ENCODE measurements around the gene TMEM187. TPM values are rescaled to one million over a fixed set of nuclear protein-coding genes. Genes with fewer than 3 reads are reported as not detected.

Gene TMEM187
- total and polyA plus RNA-seq, 3 donors from 2014 or later, result 6.1 to 15.7 (median 13.1) TPM

- 85 to 90% methylated on average over 6 to 10 of the region's 10 CpGs for WGBS, 2 donors
- intact Hi-C loops (cut with DNase I; ENCODE audit: low total_unique reads), result no loop called here
Observed at GRCh38 chrX:153938226-153938786, 34.2 kb upstream of the TMEM187 start.

DNA sequence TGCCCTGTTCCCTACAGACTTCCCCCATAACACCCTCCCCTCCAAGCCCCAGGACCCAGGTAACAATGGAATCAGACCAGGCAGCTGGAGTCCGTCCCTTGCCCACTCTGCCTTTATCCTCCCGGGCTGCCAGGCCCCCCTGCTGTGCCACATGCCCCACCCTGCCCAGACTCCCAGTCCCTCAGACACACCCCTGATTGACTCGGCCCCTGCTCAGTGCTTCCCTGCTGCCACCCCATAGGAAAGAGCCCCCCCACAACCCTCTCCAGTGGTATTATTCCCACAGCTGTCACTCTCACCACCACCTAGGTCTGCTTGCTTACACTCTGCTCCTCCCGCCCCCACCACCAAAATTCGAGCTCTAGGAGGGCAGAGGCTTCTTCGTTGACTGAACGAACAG, 33.0 kb upstream of the TMEM187 start:
- intact Hi-C loops (cut with DNase I; ENCODE audit: low total_unique reads), result no loop called here
- Histone ChIP-seq H3K36me3 (ENCODE audit: low read depth, missing control alignments) (no peaks in the 10 kb centered on the region), H3K27me3 (no peaks in the 10 kb centered on the region), H3K4me1 (no peaks in the 10 kb centered on the region), H3K4me3 (no peak overlapping the region), H3K27ac (no peak overlapping the region), H3K9me3 (no peaks in the 10 kb centered on the region)
- no peak for TF ChIP-seq POLR2A (IDR thresholded peaks at IDR 0.05)
- TF ChIP-seq, protein P1, sequence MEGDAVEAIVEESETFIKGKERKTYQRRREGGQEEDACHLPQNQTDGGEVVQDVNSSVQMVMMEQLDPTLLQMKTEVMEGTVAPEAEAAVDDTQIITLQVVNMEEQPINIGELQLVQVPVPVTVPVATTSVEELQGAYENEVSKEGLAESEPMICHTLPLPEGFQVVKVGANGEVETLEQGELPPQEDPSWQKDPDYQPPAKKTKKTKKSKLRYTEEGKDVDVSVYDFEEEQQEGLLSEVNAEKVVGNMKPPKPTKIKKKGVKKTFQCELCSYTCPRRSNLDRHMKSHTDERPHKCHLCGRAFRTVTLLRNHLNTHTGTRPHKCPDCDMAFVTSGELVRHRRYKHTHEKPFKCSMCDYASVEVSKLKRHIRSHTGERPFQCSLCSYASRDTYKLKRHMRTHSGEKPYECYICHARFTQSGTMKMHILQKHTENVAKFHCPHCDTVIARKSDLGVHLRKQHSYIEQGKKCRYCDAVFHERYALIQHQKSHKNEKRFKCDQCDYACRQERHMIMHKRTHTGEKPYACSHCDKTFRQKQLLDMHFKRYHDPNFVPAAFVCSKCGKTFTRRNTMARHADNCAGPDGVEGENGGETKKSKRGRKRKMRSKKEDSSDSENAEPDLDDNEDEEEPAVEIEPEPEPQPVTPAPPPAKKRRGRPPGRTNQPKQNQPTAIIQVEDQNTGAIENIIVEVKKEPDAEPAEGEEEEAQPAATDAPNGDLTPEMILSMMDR (IDR thresholded peaks at IDR 0.05), result no peak
- DNase-seq, result no peak
- WGBS, 2 donors, result 80 to 81% methylated on average over 2 to 6 of the region's 7 CpGs

More at GRCh38 chrX:153938226-153938786, 34.2 kb upstream of the TMEM187 start:
- no peak for DNase-seq
- Histone ChIP-seq H3K36me3 (ENCODE audit: low read depth, missing control alignments) (no peaks in the 10 kb centered on the region), H3K9me3 (no peaks in the 10 kb centered on the region), H3K27me3 (no peaks in the 10 kb centered on the region), H3K27ac (no peak overlapping the region), H3K4me3 (no peak overlapping the region), H3K4me1 (no peaks in the 10 kb centered on the region)
- TF ChIP-seq POLR2A (IDR thresholded peaks at IDR 0.05), result no peak
- TF ChIP-seq, protein P1 (IDR thresholded peaks at IDR 0.05), result no peak

GRCh38 chrX:153941336-153942252, 31.0 kb upstream of the TMEM187 start:
- 80 to 81% methylated on average over 8 to 9 of the region's 23 CpGs for WGBS, 2 donors

DNA sequence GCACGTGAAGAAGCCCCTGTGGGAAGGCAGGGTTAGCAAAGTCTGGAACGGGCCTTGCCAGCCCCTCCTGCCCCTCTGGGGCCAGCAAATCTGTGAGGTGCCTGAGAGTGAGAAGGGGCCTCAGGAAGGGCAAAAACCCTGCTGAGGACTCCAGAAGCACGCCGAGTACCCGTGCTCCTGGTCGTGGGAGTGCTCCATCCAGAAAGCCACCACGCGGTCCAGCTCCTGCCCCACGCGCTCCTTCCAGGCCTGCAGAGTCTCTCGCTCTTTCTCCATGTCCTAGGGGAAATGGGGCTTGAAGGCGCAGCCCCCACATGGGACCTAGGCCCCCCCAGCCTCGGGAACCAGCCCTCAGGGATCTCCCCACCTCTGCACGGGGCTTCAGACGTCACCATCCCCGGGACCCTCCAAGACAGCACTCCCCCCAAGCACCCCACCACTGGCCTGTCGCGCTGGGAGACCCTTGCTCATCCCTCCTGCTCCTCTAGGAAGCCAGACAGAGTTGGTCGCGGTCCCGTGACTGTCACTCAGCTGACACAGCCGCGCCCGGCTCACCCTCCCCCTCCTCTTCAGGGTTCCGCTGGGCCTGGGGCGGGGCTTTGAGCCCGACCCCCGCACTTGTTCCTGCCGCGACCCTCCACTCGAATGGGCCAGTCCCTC, 28.3 kb upstream of the TMEM187 start, which contains the start of gene RENBP:
Gene RENBP (minus strand): TSS at position 504 of the 660 bp plus-strand sequence. CDS start 33 bp downstream, at position 471.
- Histone ChIP-seq H3K4me1 (peaks cover under 1% of the 10 kb centered on the region), H3K27ac (no peak within 1 kb of the TSS), H3K4me3 (no peak within 1 kb of the TSS), H3K36me3 (ENCODE audit: low read depth, missing control alignments) (no peaks in the 10 kb centered on the region), H3K27me3 (no peaks in the 10 kb centered on the region), H3K9me3 (no peaks in the 10 kb centered on the region)
- peak; percentile 47 for DNase-seq
- TF ChIP-seq, protein P1 (IDR thresholded peaks at IDR 0.05), result no peak
- TF ChIP-seq POLR2A (IDR thresholded peaks at IDR 0.05), result no peak
- 50 to 60% methylated on average over 6 to 18 of the region's 31 CpGs for WGBS, 2 donors
- intact Hi-C loops (cut with DNase I; ENCODE audit: low total_unique reads), result no loop called here

More at GRCh38 chrX:153941336-153942252, 31.0 kb upstream of the TMEM187 start:
- Histone ChIP-seq H3K4me1 (no peaks in the 10 kb centered on the region), H3K4me3 (no peak overlapping the region), H3K27me3 (no peaks in the 10 kb centered on the region), H3K27ac (no peak overlapping the region), H3K9me3 (no peaks in the 10 kb centered on the region), H3K36me3 (ENCODE audit: low read depth, missing control alignments) (no peaks in the 10 kb centered on the region)
- intact Hi-C loops (cut with DNase I; ENCODE audit: low total_unique reads), result no loop called here
- TF ChIP-seq POLR2A (IDR thresholded peaks at IDR 0.05), result no peak
- TF ChIP-seq, protein P1 (IDR thresholded peaks at IDR 0.05), result no peak
- no peak for DNase-seq
